Stimulated activated CD4-positive, alpha-beta T cell treated with anti-CD3 and anti-CD28 coated beads, Interleukin-4, amount 100 ng/mL, for 48 hours (primary cell): ENCODE measurements around the gene TAGLN3.
A peak's percentile ranks its signal among the peaks of the same experiment; 100 is the strongest.

ENCODE experiments used
- DNase-seq, 2 donors: peaks; one replicate each; pipeline ENCODE4 v3.0.0-alpha.2; 2020; ENCODE audit warnings: low read depth in 2 of 2

The TAGLN3 gene

DNA sequence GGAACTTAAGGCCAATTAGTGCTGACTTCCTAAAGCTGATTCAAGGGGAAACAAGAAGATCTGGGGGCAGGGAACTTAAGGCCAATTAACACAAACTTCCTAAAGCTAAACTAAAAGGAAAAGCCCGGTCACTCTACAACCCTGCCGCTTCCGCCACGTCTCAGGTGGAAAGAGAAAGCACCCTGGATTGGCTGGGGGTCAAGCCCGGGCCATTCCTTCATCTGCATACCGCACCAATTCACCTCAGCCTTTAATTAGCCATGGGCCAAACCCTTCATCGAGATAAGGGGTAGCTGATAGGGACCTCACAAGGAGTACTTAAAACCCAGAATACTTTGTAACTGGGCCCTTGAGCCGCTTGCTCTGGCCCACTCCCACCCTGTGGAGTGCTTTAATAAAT lies 50.2 kb downstream of the TAGLN3 start:
- no peak for DNase-seq

DNA sequence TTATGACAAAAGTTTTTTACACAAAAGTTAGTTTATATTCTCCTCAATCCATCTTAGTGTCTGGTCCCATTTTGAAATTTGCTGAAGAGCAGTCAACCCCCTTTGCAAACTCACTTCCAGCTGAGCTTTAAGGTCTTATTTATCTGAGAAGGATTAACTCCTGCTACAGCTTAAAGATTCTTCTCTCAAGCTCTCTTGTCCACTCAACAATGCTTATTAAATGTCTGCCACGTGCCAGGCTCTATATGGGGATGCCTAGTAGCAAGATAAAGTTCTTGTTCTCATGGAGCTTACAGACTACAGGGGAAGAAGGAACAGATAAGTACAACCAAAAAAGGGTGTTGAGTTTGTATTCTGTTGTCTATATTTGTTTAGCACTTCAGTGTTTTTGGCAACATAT lies 54.5 kb downstream of the TAGLN3 start:
- no peak for DNase-seq

DNA sequence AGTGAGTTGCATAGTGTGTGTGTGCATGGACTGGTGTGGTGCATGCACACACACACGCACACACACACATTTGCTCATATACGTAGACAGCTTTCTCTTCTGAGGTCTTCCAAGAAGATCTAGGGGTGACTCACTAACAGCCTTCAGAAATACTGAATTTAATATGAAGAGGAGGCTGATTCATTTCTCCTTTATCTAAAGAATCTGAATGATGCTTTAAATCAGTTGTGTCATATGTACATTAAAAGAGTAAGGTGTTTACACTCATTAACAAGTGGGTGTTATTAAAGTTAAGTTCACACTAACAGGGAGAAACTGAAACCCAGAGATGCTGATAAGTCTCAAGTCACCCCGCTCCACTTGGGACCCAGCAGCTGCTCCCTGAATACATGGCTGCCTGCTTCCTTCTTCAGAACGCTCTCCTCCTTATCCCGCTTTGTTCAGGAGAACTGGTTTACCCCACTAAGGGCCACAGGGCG lies 57.8 kb downstream of the TAGLN3 start:
- DNase-seq: peak in 1 of 2 donors; percentile 14

DNA sequence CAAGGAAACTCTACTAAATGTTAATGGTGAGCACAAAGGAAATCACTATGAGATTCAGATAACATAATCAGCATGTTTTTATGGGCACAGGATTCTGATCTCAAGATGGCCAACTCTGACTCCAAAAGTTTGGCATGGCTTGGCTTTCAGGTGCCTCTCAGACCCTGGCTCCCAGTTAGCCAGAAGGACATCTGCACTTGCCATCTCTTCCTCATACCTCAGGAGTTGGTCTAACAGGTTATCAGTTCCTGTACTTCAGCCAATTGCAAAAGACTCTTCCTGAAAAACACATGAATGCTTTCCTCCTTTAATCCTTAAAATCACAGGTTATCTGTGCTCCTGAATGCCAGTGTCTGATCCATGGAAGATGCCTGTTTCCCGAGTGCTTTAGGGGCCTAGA lies 60.8 kb downstream of the TAGLN3 start:
- DNase-seq: no peak

DNA sequence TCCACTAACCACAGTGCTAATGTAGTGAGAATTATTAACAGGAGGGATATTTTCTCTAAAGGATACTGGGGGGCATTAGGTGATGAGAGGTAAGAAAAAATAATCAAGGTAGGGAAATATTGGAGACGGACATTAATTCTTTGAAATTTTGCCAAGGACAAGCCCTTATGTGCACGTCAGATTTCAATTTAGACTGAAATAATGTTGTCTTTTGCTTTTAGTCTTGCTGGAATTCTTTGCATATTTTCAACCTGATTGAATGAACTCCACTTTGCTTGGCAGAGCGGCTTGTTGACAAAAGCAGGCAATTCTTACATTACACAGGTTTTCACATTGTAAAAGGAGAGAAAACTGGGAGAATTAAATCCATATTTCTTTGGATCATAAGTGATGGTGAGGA lies 62.4 kb downstream of the TAGLN3 start:
- no peak for DNase-seq
